K562 (cell line): Measurements from ENCODE around the gene FBXW11. TPM values are rescaled to one million over a fixed set of nuclear protein-coding genes. Genes with fewer than 3 reads are reported as not detected.

ENCODE experiments used
- ASH1L ChIP-seq: fragments of 450-650 bp; IDR thresholded peaks from 2 replicates; pipeline ENCODE4 v1.6.1; 2018; ENCODE audit warnings: borderline replicate concordance, mild to moderate bottlenecking, low read depth; ENCODE audit not compliant: partially characterized antibody
- DACH1 ChIP-seq: fragments of 450-650 bp; IDR thresholded peaks from 2 replicates; pipeline ENCODE4 v1.6.1; 2018; ENCODE audit not compliant: partially characterized antibody
- E2F4 ChIP-seq: sonication (generic); formaldehyde crosslinking; IDR thresholded peaks from 2 replicates; pipeline ENCODE4 v1.8.0; 2022; ENCODE audit warnings: mild to moderate bottlenecking, low read depth, missing genetic modification reagents
- FIP1L1 ChIP-seq: fragments of 200-400 bp; formaldehyde crosslinking; IDR thresholded peaks from 2 replicates; pipeline ENCODE4 v1.6.1; 2018; ENCODE audit warnings: mild to moderate bottlenecking, low read depth, low read length; ENCODE audit not compliant: poor library complexity, severe bottlenecking
- FOXK1 ChIP-seq: sonication (generic); formaldehyde crosslinking; IDR thresholded peaks from 2 replicates; pipeline ENCODE4 v1.8.0; 2022; ENCODE audit warnings: missing genetic modification reagents, mild to moderate bottlenecking, borderline replicate concordance
- FOXP1 ChIP-seq: sonication (generic); formaldehyde crosslinking; IDR thresholded peaks from 2 replicates; pipeline ENCODE4 v1.8.0; 2022; ENCODE audit warnings: mild to moderate bottlenecking, missing genetic modification reagents
- HOXB6 ChIP-seq: fragments of 250-450 bp; sonication (Bioruptor Pico); IDR thresholded peaks from 2 replicates; pipeline ENCODE4 v1.5.1; 2022; ENCODE audit warnings: mild to moderate bottlenecking, borderline replicate concordance
- HSF4 ChIP-seq: fragments of 250-450 bp; sonication (Bioruptor Pico); IDR thresholded peaks from 2 replicates; pipeline ENCODE4 v2.1.2; 2022; ENCODE audit warnings: mild to moderate bottlenecking, moderate library complexity, borderline replicate concordance
- KDM2B ChIP-seq: fragments of 250-450 bp; sonication (Bioruptor Pico); IDR thresholded peaks from 2 replicates; pipeline ENCODE4 v1.8.0; 2021; ENCODE audit warnings: mild to moderate bottlenecking, moderate library complexity
- KLF16 ChIP-seq: IDR thresholded peaks from 2 replicates; pipeline ENCODE4 v1.6.1; 2016; ENCODE audit warnings: antibody characterized with exemption
- LCOR ChIP-seq: sonication (generic); formaldehyde crosslinking; IDR thresholded peaks from 2 replicates; pipeline ENCODE4 v1.8.0; 2022; ENCODE audit warnings: mild to moderate bottlenecking, missing genetic modification reagents
- NBN ChIP-seq: fragments of 450-650 bp; IDR thresholded peaks from 2 replicates; pipeline ENCODE4 v1.6.1; 2016; ENCODE audit warnings: low read depth, mild to moderate bottlenecking
- NR0B1 ChIP-seq: fragments of 450-650 bp; IDR thresholded peaks from one replicate; pipeline ENCODE4 v1.6.1; 2018; ENCODE audit warnings: mild to moderate bottlenecking, moderate library complexity; ENCODE audit not compliant: partially characterized antibody
- PRPF4 ChIP-seq: fragments of 200-400 bp; formaldehyde crosslinking; IDR thresholded peaks from one replicate; pipeline ENCODE4 v1.6.1; 2017; ENCODE audit warnings: low read length, low read depth, mild to moderate bottlenecking; ENCODE audit not compliant: insufficient read depth, poor library complexity, severe bottlenecking
- RHOXF2B ChIP-seq: fragments of 250-450 bp; sonication (Bioruptor Pico); conservative IDR thresholded peaks from 2 replicates; pipeline ENCODE4 v1.5.1; 2021
- SMARCA4 ChIP-seq: fragments of 450-650 bp; IDR thresholded peaks from 2 replicates; pipeline ENCODE4 v1.6.1; 2016
- SRSF3 ChIP-seq: fragments of 200-400 bp; formaldehyde crosslinking; IDR thresholded peaks from 2 replicates; pipeline ENCODE4 v1.6.1; 2016; ENCODE audit warnings: mild to moderate bottlenecking, low read length, moderate library complexity; ENCODE audit not compliant: insufficient read depth
- TSC22D4 ChIP-seq: fragments of 450-650 bp; IDR thresholded peaks from 2 replicates; pipeline ENCODE4 v1.6.1; 2016; ENCODE audit warnings: missing genetic modification characterization, missing biosample characterization, control low read depth
- YY1 ChIP-seq, 3 experiments: IDR thresholded peaks; 2 replicates each; pipeline ENCODE4 v1.6.1; 2011; ENCODE audit warnings: low read length in 2 of 3, mild to moderate bottlenecking in 2 of 3, moderate library complexity in 2 of 3, borderline replicate concordance in 1 of 3, control low read depth in 1 of 3, low read depth in 1 of 3; ENCODE audit not compliant: insufficient read depth in 3 of 3, insufficient replicate concordance in 2 of 3, control insufficient read depth in 1 of 3, insufficient read length in 1 of 3; ENCODE audit errors: extremely low read depth in 1 of 3
- ZBTB8A ChIP-seq: fragments of 450-650 bp; IDR thresholded peaks from 2 replicates; pipeline ENCODE4 v1.6.1; 2018; ENCODE audit warnings: mild to moderate bottlenecking, moderate library complexity; ENCODE audit not compliant: partially characterized antibody
- ZNF133 ChIP-seq: fragments of 250-450 bp; sonication (Bioruptor Pico); IDR thresholded peaks from 2 replicates; pipeline ENCODE4 v1.4.0; 2020; ENCODE audit warnings: mild to moderate bottlenecking
- ZNF24 ChIP-seq: fragments of 450-650 bp; IDR thresholded peaks from 2 replicates; pipeline ENCODE4 v1.6.1; 2016
- ZNF263 ChIP-seq: sonication (generic); formaldehyde crosslinking; IDR thresholded peaks from 2 replicates; pipeline ENCODE4 v1.8.0; 2022; ENCODE audit warnings: mild to moderate bottlenecking, missing genetic modification reagents, borderline replicate concordance
- ZNF780A ChIP-seq: fragments of 250-450 bp; sonication (Bioruptor Pico); IDR thresholded peaks from 2 replicates; pipeline ENCODE4 v1.5.0; 2021; ENCODE audit warnings: mild to moderate bottlenecking
- polyA plus RNA-seq, 8 experiments: library from polyadenylated mRNA; depleted of rRNA in 4 of 8; stranded (reverse) in 5 of 8; unstranded in 3 of 8; fragments of >200 nt; fragmentation: Nextera tagmentation in 2 of 8; fragmentation: Illumina TruSeq in 1 of 8; extraction: Ambion mirVana in 2 of 8; extraction: Trizol in 1 of 8; gene quantifications; 2 replicates each; pipeline versions ENCODE4 v1.2.1 to v1.2.3, GENCODE V29; 2011 to 2014; ENCODE audit warnings: inconsistent platforms in 1 of 8, missing spikeins in 1 of 8
- total RNA-seq, 7 experiments: library from RNA; depleted of rRNA in 6 of 7; stranded (reverse); fragments of >200 nt in 6 of 7; fragmentation: Illumina TruSeq in 2 of 7; extraction: Trizol in 2 of 7; gene quantifications; 2 replicates each; pipeline versions ENCODE4 v1.2.1 to v1.2.3, GENCODE V29; 2011 to 2021; ENCODE audit warnings: low replicate concordance in 1 of 7
- TF ChIP-seq, protein P1 (sequence below), 2 experiments: fragments of 200-800 bp in 1 of 2; sonication (Bioruptor generic) in 1 of 2; sonication (generic) in 1 of 2; formaldehyde crosslinking in 1 of 2; IDR thresholded peaks in 1 of 2; conservative IDR thresholded peaks in 1 of 2; 2 replicates each; pipeline versions ENCODE4 v1.5.0 to v1.6.1; 2016 to 2020; ENCODE audit warnings: missing compliant biosample characterization in 1 of 2, missing genetic modification characterization in 1 of 2, missing genetic modification reagents in 1 of 2

FBXW11 gene
- total and polyA plus RNA-seq, 9 of the 15 experiments (the other 6 are each of a cell fraction or from before 2014, with no cell fraction given): 3.0 to 28.6 (median 23.6) TPM

DNA sequence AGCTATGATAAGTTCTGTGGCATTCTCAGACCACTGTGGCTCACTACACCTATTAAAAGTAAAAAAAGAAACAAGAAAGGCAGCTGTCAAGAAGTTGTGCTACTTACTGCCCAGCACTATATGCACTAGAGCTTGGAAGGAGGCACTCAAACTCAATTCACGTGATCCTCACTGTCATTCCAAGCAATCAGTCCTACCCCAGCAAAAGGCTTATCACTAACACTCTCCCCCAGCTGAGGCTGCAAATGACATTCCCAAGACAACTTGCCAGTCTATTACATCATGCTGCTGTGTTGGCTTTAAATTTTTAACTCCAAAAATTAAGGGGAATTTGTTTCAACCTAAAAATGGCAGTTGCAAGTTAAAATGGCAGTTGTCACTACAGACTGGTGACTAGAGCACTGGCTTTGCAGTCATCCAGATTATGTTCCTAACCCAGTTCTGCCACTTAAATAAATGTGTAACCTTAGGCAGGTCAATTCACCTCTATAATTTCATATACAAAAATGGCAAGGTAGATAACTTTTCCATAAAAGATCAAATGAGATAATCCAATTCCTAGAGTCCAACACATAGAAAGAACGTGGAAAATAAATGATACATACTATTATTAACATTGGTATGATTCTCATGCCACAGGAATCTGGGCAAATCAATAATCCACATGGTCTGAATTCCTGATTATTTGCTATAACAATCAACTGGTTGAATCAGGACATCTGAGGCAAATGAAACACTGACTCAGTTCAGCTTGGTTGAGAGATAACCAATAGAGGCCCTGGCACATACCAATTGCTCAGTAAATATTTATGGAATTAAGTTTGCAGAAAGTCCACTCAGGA is 52.4 kb downstream of the FBXW11 start (continued):
- TF ChIP-seq E2F4 (CRISPR knock-in tag): no peak
- peak; percentile 29 for TF ChIP-seq DACH1
- TF ChIP-seq, protein P1, sequence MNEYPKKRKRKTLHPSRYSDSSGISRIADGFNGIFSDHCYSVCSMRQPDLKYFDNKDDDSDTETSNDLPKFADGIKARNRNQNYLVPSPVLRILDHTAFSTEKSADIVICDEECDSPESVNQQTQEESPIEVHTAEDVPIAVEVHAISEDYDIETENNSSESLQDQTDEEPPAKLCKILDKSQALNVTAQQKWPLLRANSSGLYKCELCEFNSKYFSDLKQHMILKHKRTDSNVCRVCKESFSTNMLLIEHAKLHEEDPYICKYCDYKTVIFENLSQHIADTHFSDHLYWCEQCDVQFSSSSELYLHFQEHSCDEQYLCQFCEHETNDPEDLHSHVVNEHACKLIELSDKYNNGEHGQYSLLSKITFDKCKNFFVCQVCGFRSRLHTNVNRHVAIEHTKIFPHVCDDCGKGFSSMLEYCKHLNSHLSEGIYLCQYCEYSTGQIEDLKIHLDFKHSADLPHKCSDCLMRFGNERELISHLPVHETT (CRISPR knock-in tag; conservative IDR thresholded peaks at IDR 0.05 in 1 of 2, IDR thresholded peaks at IDR 0.05 in 1 of 2): no peak
- TF ChIP-seq SMARCA4: peak; percentile 90
- no peak for TF ChIP-seq TSC22D4 (tag)
- TF ChIP-seq NBN: peak; percentile 85
- no peak for TF ChIP-seq ZNF24
- no peak for TF ChIP-seq PRPF4
- no peak for TF ChIP-seq FOXK1 (CRISPR knock-in tag)
- TF ChIP-seq ZNF263: no peak
- TF ChIP-seq LCOR (CRISPR knock-in tag): no peak
- TF ChIP-seq KDM2B (CRISPR knock-in tag): no peak
- TF ChIP-seq ZBTB8A: no peak
- no peak; the same call in 1 of the 2 replicates for TF ChIP-seq HSF4 (CRISPR knock-in tag)
- TF ChIP-seq YY1 (IDR thresholded peaks at IDR 0.05; ENCODE audit: borderline replicate concordance in 1 of 3, control insufficient read depth in 1 of 3, extremely low read depth in 1 of 3, insufficient read depth in 3 of 3, insufficient read length in 1 of 3, insufficient replicate concordance in 2 of 3, low read depth in 1 of 3, low read length in 2 of 3): peak in 1 of 3 experiments; percentile 60
- TF ChIP-seq FIP1L1: no peak
- TF ChIP-seq RHOXF2B: no peak
- TF ChIP-seq KLF16: peak; percentile 70; the same call in 1 of the 2 replicates
- TF ChIP-seq FOXP1: no peak
- no peak for TF ChIP-seq NR0B1
- TF ChIP-seq SRSF3: no peak
- no peak for TF ChIP-seq HOXB6 (CRISPR knock-in tag)
- no peak for TF ChIP-seq ZNF133
- no peak for TF ChIP-seq ASH1L
- no peak for TF ChIP-seq ZNF780A
